HFFc6 (cell line): ENCODE measurements around the gene LRRC27. TPM values are rescaled to one million over a fixed set of nuclear protein-coding genes. Genes with fewer than 3 reads are reported as not detected.

Source experiments
- DNase-seq: peaks from one replicate; pipeline ENCODE4 v3.0.0-alpha.2; 2018
- H3K27ac Mint-ChIP-seq: 2 replicates; pipeline ENCODE4 v1.8.0; 2020; ENCODE audit warnings: mild to moderate bottlenecking, mixed read lengths
- H3K27me3 Mint-ChIP-seq: 2 replicates; pipeline ENCODE4 v1.8.0; 2021; ENCODE audit warnings: mild to moderate bottlenecking, moderate library complexity, mixed read lengths; ENCODE audit not compliant: insufficient read depth
- H3K36me3 Mint-ChIP-seq: 2 replicates; pipeline ENCODE4 v1.8.0; 2021; ENCODE audit warnings: low read depth, mixed read lengths
- H3K4me1 Mint-ChIP-seq: 2 replicates; pipeline ENCODE4 v1.8.0; 2020; ENCODE audit warnings: low read depth, mixed read lengths
- H3K4me3 Mint-ChIP-seq: 2 replicates; pipeline ENCODE4 v1.8.0; 2020; ENCODE audit warnings: mild to moderate bottlenecking, moderate library complexity, mixed read lengths
- H3K9me3 Mint-ChIP-seq: 2 replicates; pipeline ENCODE4 v1.8.0; 2020; ENCODE audit warnings: mild to moderate bottlenecking, mixed read lengths
- CTCF ChIP-seq: fragments of 200-600 bp; sonication (generic); IDR thresholded peaks from 2 replicates; pipeline ENCODE4 v1.5.0; 2021; ENCODE audit warnings: antibody characterized with exemption, mild to moderate bottlenecking
- total RNA-seq, 6 experiments: library from RNA; stranded (reverse); fragmentation: NEBNext Ultra II Directional; extraction: Animal tissue kit (Norgen Biotek cat#: 25700); gene quantifications; 2 replicates in 1 of 6; 3 replicates in 5 of 6; pipeline ENCODE4 v1.2.3, GENCODE V29; 2021

The LRRC27 gene
- total RNA-seq, 6 experiments from 2014 or later: 4.7 to 6.7 (median 6.0) TPM

GRCh38 chr10:132362151-132362611, 30.2 kb downstream of the LRRC27 start:
- no peaks in the 10 kb centered on the region; the same call in 1 of the 2 replicates for H3K27me3 Mint-ChIP-seq
- peaks cover 4% of the 10 kb centered on the region for H3K36me3 Mint-ChIP-seq
- no peaks in the 10 kb centered on the region; the same call in 1 of the 2 replicates for H3K9me3 Mint-ChIP-seq
- no peaks in the 10 kb centered on the region for H3K4me1 Mint-ChIP-seq
- no peak for TF ChIP-seq CTCF
- DNase-seq: no peak
- H3K27ac Mint-ChIP-seq: no peak overlapping the region
- no peak overlapping the region for H3K4me3 Mint-ChIP-seq

- peaks cover 10% of the 10 kb centered on the region for H3K36me3 Mint-ChIP-seq
Measured at GRCh38 chr10:132363376-132363775, 31.4 kb downstream of the LRRC27 start.

GRCh38 chr10:132363921-132364593, 32.1 kb downstream of the LRRC27 start:
- Mint-ChIP-seq H3K36me3 (peaks cover 10% of the 10 kb centered on the region), H3K27me3 (no peaks in the 10 kb centered on the region; the same call in 1 of the 2 replicates), H3K4me3 (no peak overlapping the region), H3K27ac (no peak overlapping the region), H3K9me3 (no peaks in the 10 kb centered on the region), H3K4me1 (peaks cover 11% of the 10 kb centered on the region)
- no peak for DNase-seq
- TF ChIP-seq CTCF: no peak

More at GRCh38 chr10:132363376-132363775, 31.4 kb downstream of the LRRC27 start:
- DNase-seq: no peak
- no peak for TF ChIP-seq CTCF
- H3K27me3 Mint-ChIP-seq: no peaks in the 10 kb centered on the region; the same call in 1 of the 2 replicates
- H3K4me3 Mint-ChIP-seq: no peak overlapping the region
- H3K9me3 Mint-ChIP-seq: no peaks in the 10 kb centered on the region
- H3K27ac Mint-ChIP-seq: no peak overlapping the region
- H3K4me1 Mint-ChIP-seq: peaks cover 4% of the 10 kb centered on the region

- Mint-ChIP-seq H3K36me3 (peaks cover 10% of the 10 kb centered on the region), H3K4me3 (no peak overlapping the region), H3K4me1 (peaks cover 16% of the 10 kb centered on the region), H3K27ac (no peak overlapping the region), H3K27me3 (no peaks in the 10 kb centered on the region; the same call in 1 of the 2 replicates), H3K9me3 (no peaks in the 10 kb centered on the region)
- no peak for DNase-seq
- TF ChIP-seq CTCF: no peak
Measured at GRCh38 chr10:132364594-132364970, 32.6 kb downstream of the LRRC27 start.

GRCh38 chr10:132365102-132365501, 33.1 kb downstream of the LRRC27 start:
- no peak for DNase-seq
- H3K27ac Mint-ChIP-seq: no peak overlapping the region
- peaks cover 19% of the 10 kb centered on the region for H3K4me1 Mint-ChIP-seq
- H3K36me3 Mint-ChIP-seq: peaks cover 10% of the 10 kb centered on the region
- H3K9me3 Mint-ChIP-seq: no peaks in the 10 kb centered on the region
- H3K4me3 Mint-ChIP-seq: no peak overlapping the region
- H3K27me3 Mint-ChIP-seq: no peaks in the 10 kb centered on the region; the same call in 1 of the 2 replicates
- no peak for TF ChIP-seq CTCF
